PC-9 (cell line): ENCODE data around the gene FAM216A. TPM values are rescaled to one million over a fixed set of nuclear protein-coding genes. Genes with fewer than 3 reads are reported as not detected.

Experiments used
- BruUV-seq: library from RNA; stranded (reverse); fragments of 400-500 nt; replicated peaks from 2 replicates; lab custom pipeline; 2021; lab: Mats Ljungman, UMichigan
- CTCF ChIA-PET: fragments of 300-600 bp; sonication (Branson Sonifier 250); formaldehyde crosslinking; loops from one replicate; lab custom pipeline; 2022; ENCODE audit warnings: antibody characterized with exemption; lab: Charles Lee
- POLR2A ChIA-PET: fragments of 300-600 bp; sonication (Branson Sonifier 250); formaldehyde crosslinking; loops from one replicate; lab custom pipeline; 2022; ENCODE audit warnings: antibody characterized with exemption; ENCODE audit not compliant: unreplicated experiment; lab: Charles Lee
- DNase-seq, 2 experiments: peaks; one replicate each; pipeline versions ENCODE4 v3.0.0 to v3.0.0-alpha.2; 2015 to 2022; ENCODE audit warnings: mixed read lengths in 1 of 2
- H2AFZ ChIP-seq: fragments of 200-600 bp; sonication (generic); 2 replicates; pipeline ENCODE4 v1.8.1; 2017; ENCODE audit warnings: antibody characterized with exemption
- H3F3A ChIP-seq: fragments of 200-600 bp; sonication (generic); 2 replicates; pipeline ENCODE4 v1.8.1; 2017; ENCODE audit warnings: antibody characterized with exemption, mild to moderate bottlenecking, low read depth; ENCODE audit not compliant: insufficient read depth
- H3K27ac ChIP-seq: fragments of 200-600 bp; sonication (generic); 2 replicates; pipeline ENCODE4 v1.6.1; 2016; ENCODE audit warnings: mixed run types
- H3K27me3 ChIP-seq: fragments of 200-600 bp; sonication (generic); 2 replicates; pipeline ENCODE4 v1.6.1; 2016; ENCODE audit warnings: low read depth, mixed run types; ENCODE audit not compliant: insufficient read depth
- H3K36me3 ChIP-seq: fragments of 200-600 bp; sonication (generic); 2 replicates; pipeline ENCODE4 v1.6.1; 2016; ENCODE audit warnings: low read depth, mixed run types
- H3K4me1 ChIP-seq: fragments of 200-600 bp; sonication (generic); replicated peaks from 2 replicates; pipeline ENCODE4 v1.6.1; 2016; ENCODE audit warnings: mixed run types; ENCODE audit not compliant: insufficient read depth
- H3K4me2 ChIP-seq: fragments of 200-600 bp; sonication (generic); 2 replicates; pipeline ENCODE4 v1.6.1; 2017; ENCODE audit warnings: mixed run types
- H3K4me3 ChIP-seq: fragments of 200-600 bp; sonication (generic); 2 replicates; pipeline ENCODE4 v1.6.1; 2016; ENCODE audit warnings: mixed run types
- H3K79me2 ChIP-seq: fragments of 200-600 bp; sonication (generic); 2 replicates; pipeline ENCODE4 v1.6.1; 2017; ENCODE audit warnings: low read depth, mixed run types
- H3K9me2 ChIP-seq: fragments of 200-600 bp; sonication (generic); 2 replicates; pipeline ENCODE4 v1.8.1; 2017; ENCODE audit warnings: mild to moderate bottlenecking; ENCODE audit not compliant: insufficient read depth
- H3K9me3 ChIP-seq: fragments of 200-600 bp; sonication (generic); 2 replicates; pipeline ENCODE4 v1.8.1; 2016; ENCODE audit warnings: low read depth; ENCODE audit not compliant: insufficient read depth
- H4K20me1 ChIP-seq: fragments of 200-600 bp; sonication (generic); 2 replicates; pipeline ENCODE4 v1.8.1; 2017; ENCODE audit not compliant: insufficient read depth
- CTCF ChIP-seq: fragments of 200-600 bp; sonication (generic); conservative IDR thresholded peaks from 2 replicates; pipeline ENCODE4 v1.6.1; 2017; ENCODE audit warnings: mixed run types, antibody characterized with exemption, mild to moderate bottlenecking, moderate library complexity
- EZH2 ChIP-seq: fragments of 200-600 bp; sonication (generic); IDR thresholded peaks from 2 replicates; pipeline ENCODE4 v1.8.0; 2017; ENCODE audit warnings: antibody characterized with exemption, low read depth
- intact Hi-C: fragments of 100-400 bp; cut with micrococcal nuclease; formaldehyde crosslinking; loops from one replicate; pipeline ENCODE4 v1.10.0; 2022; ENCODE audit not compliant: unreplicated experiment
- total RNA-seq: library from RNA; stranded (reverse); gene quantifications from 2 replicates; pipeline ENCODE4 v1.2.3, GENCODE V29; 2021

Gene FAM216A
- total RNA-seq, 1 experiment from 2014 or later: 8.0 TPM

- intact Hi-C loops: loop anchor here (1.0 to 5.0 kb wide), 5 partner anchors 18 to 376 kb away; partner anchors contain the start of genes FAM216A and GPN3
- no TSS peak for BruUV-seq
- TF ChIP-seq EZH2: no peak
- TF ChIP-seq CTCF: peak; percentile 77
Observed at GRCh38 chr12:110449799-110450497, 18.7 kb upstream of the FAM216A start, which contains the start of gene ARPC3. Gene ARPC3, minus strand, starts transcription at chr12:110450337. Its CDS starts 77 bp downstream, at chr12:110450260.

DNA sequence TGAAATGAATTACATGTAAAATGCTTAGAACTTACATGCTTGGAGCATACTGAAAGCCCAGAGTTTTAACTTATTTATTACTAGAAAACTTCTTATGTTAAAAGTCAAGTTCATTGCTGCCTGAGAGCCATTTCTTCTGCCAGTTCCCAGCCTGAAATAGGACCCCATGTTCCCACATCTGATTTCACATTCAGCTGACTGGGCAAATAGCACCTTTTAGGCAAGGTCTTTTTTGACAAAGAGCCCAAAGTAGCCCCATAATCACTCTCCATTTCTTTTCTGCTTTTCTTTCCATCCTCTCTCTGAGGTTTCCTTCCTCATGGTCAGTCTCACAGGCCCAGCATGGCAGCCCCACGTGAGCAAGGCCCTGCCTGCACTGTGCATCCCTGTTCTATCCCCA is 17.4 kb upstream of the FAM216A start:
- POLR2A ChIA-PET: no interaction called here
- CTCF ChIA-PET: no interaction called here
- no TSS peak for BruUV-seq

More at GRCh38 chr12:110449799-110450497, 18.7 kb upstream of the FAM216A start, which contains the start of gene ARPC3:
- Histone ChIP-seq H3K27ac (peak within 1 kb of the TSS; percentile 61), H3K79me2 (peaks cover 41% of the 10 kb centered on the region), H3K4me3 (peak within 1 kb of the TSS; percentile 94), H2AFZ (peak within 1 kb of the TSS; percentile 87), H3K9me2 (no peaks in the 10 kb centered on the region), H3K4me2 (peak within 1 kb of the TSS; percentile 76), H4K20me1 (no peaks in the 10 kb centered on the region), H3F3A (peaks cover 20% of the 10 kb centered on the region), H3K9me3 (no peaks in the 10 kb centered on the region), H3K4me1 (0 out of 2 replicates have a peak, but pooled peaks cover 4% of the 10 kb centered on the region), H3K27me3 (no peaks in the 10 kb centered on the region), H3K36me3 (peaks cover 13% of the 10 kb centered on the region)
- CTCF ChIA-PET: interaction anchor here (0.6 to 1.1 kb wide), 8 partner anchors 18 to 377 kb away, joined by 3 to 18 read pairs (median 4); partner anchors contain the start of genes GPN3 and TCTN1
- DNase-seq: peak; percentile 90 to 93
- POLR2A ChIA-PET: interaction anchor here (0.7 to 1.3 kb wide), 2 partner anchors 18 to 326 kb away, joined by 5 to 8 read pairs; partner anchors contain the start of genes FAM216A, GPN3 and IFT81

More for the DNA sequence above, 17.4 kb upstream of the FAM216A start:
- H3K27me3 ChIP-seq: no peaks in the 10 kb centered on the region
- H3K36me3 ChIP-seq: peaks cover 5% of the 10 kb centered on the region; the same call in 1 of the 2 replicates
- H3K27ac ChIP-seq: no peak overlapping the region
- no peak for DNase-seq
- H3K4me1 ChIP-seq: 0 out of 2 replicates have a peak, but pooled peaks cover 4% of the 10 kb centered on the region
- peaks cover 13% of the 10 kb centered on the region for H3F3A ChIP-seq
- H2AFZ ChIP-seq: no peak overlapping the region
- peaks cover 38% of the 10 kb centered on the region for H3K79me2 ChIP-seq
- H4K20me1 ChIP-seq: no peaks in the 10 kb centered on the region
- H3K9me3 ChIP-seq: no peaks in the 10 kb centered on the region
- H3K9me2 ChIP-seq: no peaks in the 10 kb centered on the region
- H3K4me3 ChIP-seq: no peak overlapping the region
- no peak overlapping the region for H3K4me2 ChIP-seq
- intact Hi-C loops: loop anchor here (5.0 kb wide), 2 partner anchors 61 to 246 kb away; no protein-coding TSS in a partner anchor
- TF ChIP-seq EZH2: no peak
- TF ChIP-seq CTCF: no peak
